Large intestine (tissue), 3 donors: ENCODE data around the gene ATOH7. TPM values are rescaled to one million over a fixed set of nuclear protein-coding genes. Genes with fewer than 3 reads are reported as not detected.

ENCODE experiments used
- DNase-seq, 2 donors: peaks; one replicate each; pipeline versions ENCODE4 v3.0.0 to v3.0.0-alpha.2; 2013
- H3K27ac ChIP-seq: one replicate; pipeline ENCODE4 v1.5.1; 2013; ENCODE audit warnings: low read length
- H3K27me3 ChIP-seq: 2 replicates; pipeline ENCODE4 v1.6.1; 2013; ENCODE audit warnings: low read length; ENCODE audit not compliant: control insufficient read depth, insufficient read depth
- H3K36me3 ChIP-seq: 2 replicates; pipeline ENCODE4 v1.6.1; 2013; ENCODE audit warnings: low read length; ENCODE audit not compliant: control insufficient read depth, insufficient read depth
- H3K4me1 ChIP-seq: one replicate; pipeline ENCODE4 v1.6.1; 2013; ENCODE audit warnings: low read length; ENCODE audit not compliant: control insufficient read depth, insufficient read depth
- H3K4me3 ChIP-seq: one replicate; pipeline ENCODE4 v1.5.1; 2013; ENCODE audit warnings: low read length
- H3K9me3 ChIP-seq: one replicate; pipeline ENCODE4 v1.6.1; 2013; ENCODE audit warnings: mild to moderate bottlenecking, low read depth, low read length, moderate library complexity; ENCODE audit not compliant: control insufficient read depth
- WGBS: methylation state at CpG from one replicate; pipeline ENCODE4 v1.1.5; 2013; ENCODE audit warnings: low lambda C conversion rate; ENCODE audit not compliant: insufficient coverage; 5-methylcytosine and 5-hydroxymethylcytosine counted together
- polyA plus RNA-seq: library from polyadenylated mRNA; unstranded; fragments of 120-200 nt; gene quantifications from one replicate; pipeline ENCODE4 v1.2.1, GENCODE V29; 2013

Gene ATOH7
- polyA plus RNA-seq, 1 donor = 1.4 TPM

- no CpG with 5 or more reads among the region's 6 CpGs for WGBS
- no peak for DNase-seq
- Histone ChIP-seq H3K4me1 (no peaks in the 10 kb centered on the region), H3K27me3 (no peaks in the 10 kb centered on the region), H3K27ac (no peak overlapping the region), H3K36me3 (no peaks in the 10 kb centered on the region), H3K4me3 (no peak overlapping the region), H3K9me3 (no peaks in the 10 kb centered on the region)
These were observed 6.5 kb upstream of the ATOH7 start for GRCh38 chr10:68238371-68238770.

DNA sequence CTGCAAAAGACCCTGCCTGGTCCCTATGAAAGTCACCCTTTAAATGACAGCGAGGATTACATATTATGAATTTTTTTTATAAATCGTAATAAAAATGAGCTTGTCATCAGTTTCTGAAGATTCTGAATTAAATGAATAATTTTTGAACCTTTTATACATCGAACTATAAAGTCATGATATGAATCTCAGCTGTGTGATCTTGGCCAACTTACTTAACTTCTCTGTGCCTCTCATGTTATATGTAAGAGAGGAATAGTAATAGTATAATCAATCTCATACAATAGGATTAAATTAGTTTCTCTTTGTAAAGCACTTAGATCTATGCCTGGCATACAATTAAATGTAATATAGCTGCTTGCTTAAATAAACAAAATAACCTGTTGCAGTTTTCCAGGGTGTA lies 5.3 kb upstream of the ATOH7 start:
- DNase-seq = no peak
- Histone ChIP-seq H3K9me3 (no peaks in the 10 kb centered on the region), H3K27me3 (no peaks in the 10 kb centered on the region), H3K27ac (no peak overlapping the region), H3K4me3 (no peak overlapping the region), H3K4me1 (peaks cover under 1% of the 10 kb centered on the region), H3K36me3 (no peaks in the 10 kb centered on the region)
- 100% methylated on average over 3 of the region's 3 CpGs for WGBS

- Histone ChIP-seq H3K4me1 (peaks cover 3% of the 10 kb centered on the region), H3K9me3 (no peaks in the 10 kb centered on the region), H3K27ac (no peak overlapping the region), H3K27me3 (no peaks in the 10 kb centered on the region), H3K4me3 (no peak overlapping the region), H3K36me3 (no peaks in the 10 kb centered on the region)
- no peak for DNase-seq
These were observed 3.7 kb upstream of the ATOH7 start for GRCh38 chr10:68235581-68235980.

DNA sequence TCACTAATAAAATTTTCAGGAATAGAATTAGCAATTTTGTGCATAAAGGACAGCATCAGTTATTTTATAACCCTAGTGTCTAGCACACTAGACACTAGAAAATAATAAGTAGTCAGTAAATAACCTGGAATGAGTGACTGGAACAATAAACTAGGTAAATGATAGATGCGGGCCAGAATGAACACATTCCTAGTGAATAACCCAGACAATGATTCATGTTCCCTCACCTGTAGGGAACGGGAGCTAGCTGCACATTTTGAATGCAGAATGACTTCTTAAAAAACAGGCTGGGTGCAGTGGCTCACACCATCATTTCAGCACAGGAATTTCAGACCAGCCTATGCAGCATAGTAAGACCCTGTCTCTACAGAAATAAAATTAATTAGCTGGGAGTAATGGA lies 3.2 kb upstream of the ATOH7 start:
- Histone ChIP-seq H3K9me3 (no peaks in the 10 kb centered on the region), H3K27ac (no peak overlapping the region), H3K4me1 (peaks cover 3% of the 10 kb centered on the region), H3K4me3 (no peak overlapping the region), H3K27me3 (no peaks in the 10 kb centered on the region), H3K36me3 (no peaks in the 10 kb centered on the region)
- DNase-seq = no peak
- no CpG with 5 or more reads among the region's 2 CpGs for WGBS

DNA sequence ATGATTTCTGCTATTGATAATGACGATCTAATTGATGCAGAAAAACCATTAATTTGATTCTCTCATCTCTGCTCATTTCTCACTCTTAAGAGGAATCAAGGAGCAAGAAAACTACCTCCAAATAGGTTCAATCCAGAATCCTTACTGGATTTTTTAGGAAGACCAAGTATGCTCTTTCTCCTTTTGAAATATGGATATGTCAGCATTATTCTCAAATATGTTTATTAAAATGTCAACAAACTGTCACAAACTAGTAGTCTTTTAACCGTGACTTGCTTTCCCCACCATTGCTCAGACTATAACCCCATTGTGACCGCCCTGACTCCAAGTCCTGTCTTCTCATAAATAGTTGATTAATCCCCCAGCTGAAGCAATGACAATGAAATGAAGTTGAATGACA lies 1.1 kb upstream of the ATOH7 start:
- Histone ChIP-seq H3K27me3 (peaks cover 4% of the 10 kb centered on the region), H3K4me3 (no peak overlapping the region), H3K4me1 (peaks cover 3% of the 10 kb centered on the region), H3K27ac (no peak overlapping the region), H3K36me3 (no peaks in the 10 kb centered on the region), H3K9me3 (no peaks in the 10 kb centered on the region)
- no peak for DNase-seq
- WGBS = 86% methylated on average over 1 of the region's 3 CpGs

GRCh38 chr10:68231106-68231816 lies 652 bp downstream of the ATOH7 start:
- peaks cover 3% of the 10 kb centered on the region for H3K4me1 ChIP-seq
- H3K27me3 ChIP-seq = peaks cover 4% of the 10 kb centered on the region
- no peaks in the 10 kb centered on the region for H3K36me3 ChIP-seq
- H3K27ac ChIP-seq = peak overlapping the region; percentile 64
- DNase-seq = peak; percentile 74 to 85
- H3K4me3 ChIP-seq = peak overlapping the region; percentile 80
- no CpG with 5 or more reads among the region's 81 CpGs for WGBS
- no peaks in the 10 kb centered on the region for H3K9me3 ChIP-seq

GRCh38 chr10:68230268-68230667 lies 1.6 kb downstream of the ATOH7 start:
- no peaks in the 10 kb centered on the region for H3K9me3 ChIP-seq
- WGBS = 100% methylated on average over 2 of the region's 5 CpGs
- no peaks in the 10 kb centered on the region for H3K36me3 ChIP-seq
- no peak overlapping the region for H3K4me3 ChIP-seq
- peaks cover 4% of the 10 kb centered on the region for H3K27me3 ChIP-seq
- H3K27ac ChIP-seq = no peak overlapping the region
- H3K4me1 ChIP-seq = peaks cover 3% of the 10 kb centered on the region
- DNase-seq = no peak

- Histone ChIP-seq H3K27ac (no peak overlapping the region), H3K4me1 (no peaks in the 10 kb centered on the region), H3K9me3 (no peaks in the 10 kb centered on the region), H3K4me3 (no peak overlapping the region), H3K27me3 (peaks cover 3% of the 10 kb centered on the region), H3K36me3 (no peaks in the 10 kb centered on the region)
- no peak for DNase-seq
These were observed 7.1 kb downstream of the ATOH7 start for GRCh38 chr10:68224810-68225209.

- no peak overlapping the region for H3K27ac ChIP-seq
- peak in 1 of 2 donors; percentile 26 for DNase-seq
- no peaks in the 10 kb centered on the region for H3K27me3 ChIP-seq
- H3K4me1 ChIP-seq = no peaks in the 10 kb centered on the region
- WGBS = no CpG with 5 or more reads among the region's 3 CpGs
- H3K36me3 ChIP-seq = no peaks in the 10 kb centered on the region
- H3K9me3 ChIP-seq = no peaks in the 10 kb centered on the region
- no peak overlapping the region for H3K4me3 ChIP-seq
These were observed 8.3 kb downstream of the ATOH7 start for GRCh38 chr10:68223535-68224165.

DNA sequence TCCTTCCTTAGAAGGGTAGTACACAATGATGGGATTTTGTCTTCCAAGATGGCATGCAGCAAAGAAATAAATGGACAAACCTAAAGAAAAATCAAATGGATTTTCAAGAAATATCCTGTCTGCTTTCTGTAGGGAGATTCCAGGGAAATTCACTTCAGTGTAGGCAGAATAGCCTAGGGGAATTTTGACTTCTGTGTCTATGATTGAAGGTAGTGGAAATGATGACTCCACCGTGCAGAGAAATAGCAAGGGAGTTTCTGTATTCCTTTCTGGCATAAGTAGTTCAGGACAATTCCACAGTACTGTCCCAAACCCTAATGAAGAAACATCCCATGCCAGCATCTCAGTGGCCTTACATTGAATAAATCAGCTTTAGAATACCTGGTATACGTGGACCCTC lies 9.5 kb downstream of the ATOH7 start:
- Histone ChIP-seq H3K4me1 (no peaks in the 10 kb centered on the region), H3K36me3 (no peaks in the 10 kb centered on the region), H3K9me3 (no peaks in the 10 kb centered on the region), H3K27me3 (no peaks in the 10 kb centered on the region), H3K4me3 (no peak overlapping the region), H3K27ac (no peak overlapping the region)
- no peak for DNase-seq
- no CpG with 5 or more reads among the region's 2 CpGs for WGBS

DNA sequence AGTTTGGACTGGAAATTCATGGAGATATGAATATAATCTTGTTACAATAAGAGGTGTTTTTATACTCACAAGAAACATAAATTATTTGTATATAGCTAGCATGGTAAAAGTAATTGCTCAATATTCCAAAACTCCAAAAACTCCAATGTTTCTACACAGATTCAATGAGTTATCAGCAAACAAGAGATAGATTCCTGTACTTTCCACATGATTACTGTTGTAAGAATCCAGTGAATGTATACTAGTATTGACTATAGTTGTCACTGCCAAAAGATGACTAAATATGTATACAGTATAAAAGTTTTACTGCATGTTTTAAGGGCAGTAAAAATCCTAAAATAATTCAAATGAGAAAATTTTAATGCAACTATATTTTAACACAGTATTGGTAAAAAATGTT lies 10.7 kb downstream of the ATOH7 start:
- no peak overlapping the region for H3K27ac ChIP-seq

More for the DNA sequence above, 10.7 kb downstream of the ATOH7 start:
- no peak for DNase-seq
- H3K9me3 ChIP-seq = no peaks in the 10 kb centered on the region
- no peaks in the 10 kb centered on the region for H3K27me3 ChIP-seq
- no peaks in the 10 kb centered on the region for H3K4me1 ChIP-seq
- no peak overlapping the region for H3K4me3 ChIP-seq
- no peaks in the 10 kb centered on the region for H3K36me3 ChIP-seq
